RWPE1 (cell line): ENCODE measurements around the gene FHOD3.
A peak's percentile ranks its signal among the peaks of the same experiment; 100 is the strongest.

ENCODE experiments used
- CTCF ChIA-PET: fragments of 350-600 bp; sonication (Branson Sonifier 250); formaldehyde crosslinking; extraction: SDS; loops from one replicate; lab custom pipeline; 2021; lab: Yijun Ruan, JAX
- POLR2A ChIA-PET: fragments of 400-600 bp; formaldehyde crosslinking; extraction: SDS; loops from one replicate; lab custom pipeline; 2020; ENCODE audit warnings: antibody characterized with exemption; ENCODE audit not compliant: low non-redundant PET; lab: Yijun Ruan, JAX
- DNase-seq: peaks from one replicate; pipeline ENCODE4 v3.0.0; 2012; ENCODE audit warnings: low spot score
- H3K27ac ChIP-seq: fragments of 450-650 bp; 2 replicates; pipeline ENCODE4 v1.5.1; 2017
- CTCF ChIP-seq: fragments of 450-650 bp; conservative IDR thresholded peaks from 2 replicates; pipeline ENCODE4 v1.5.1; 2017; ENCODE audit warnings: low read depth, mild to moderate bottlenecking

FHOD3 gene

GRCh38 chr18:36297417-36298125, at the start of gene FHOD3:
Gene FHOD3 (plus strand): TSS chr18:36297713. CDS start chr18:36297836, 123 bp downstream.
- CTCF ChIA-PET: interaction anchor here (0.6 to 1.1 kb wide), 2 partner anchors 157 to 274 kb away, joined by 3 to 4 read pairs; no protein-coding TSS in a partner anchor
- POLR2A ChIA-PET: interaction anchor here (1.1 kb wide), 1 partner anchor 11 kb away, joined by 3 read pairs; no protein-coding TSS in a partner anchor
- peak; percentile 53 for DNase-seq
- H3K27ac ChIP-seq: peak within 1 kb of the TSS; percentile 76
- no peak for TF ChIP-seq CTCF

GRCh38 chr18:36249392-36249791, 48.1 kb upstream of the FHOD3 start:
- no peak overlapping the region for H3K27ac ChIP-seq
- ChIA-PET POLR2A (no interaction called here), CTCF (no interaction called here)
- DNase-seq: no peak
- TF ChIP-seq CTCF: no peak

- H3K27ac ChIP-seq: no peak overlapping the region
- DNase-seq: no peak
- ChIA-PET CTCF (no interaction called here), POLR2A (no interaction called here)
- TF ChIP-seq CTCF: no peak
Measured at GRCh38 chr18:36250827-36251226, 46.7 kb upstream of the FHOD3 start.

GRCh38 chr18:36255072-36255698, 42.3 kb upstream of the FHOD3 start:
- CTCF ChIA-PET: no interaction called here
- no peak for TF ChIP-seq CTCF
- POLR2A ChIA-PET: no interaction called here
- H3K27ac ChIP-seq: no peak overlapping the region
- no peak for DNase-seq

- no peak for DNase-seq
- POLR2A ChIA-PET: no interaction called here
- no peak overlapping the region for H3K27ac ChIP-seq
- no peak for TF ChIP-seq CTCF
- CTCF ChIA-PET: no interaction called here
Measured at GRCh38 chr18:36256094-36256493, 41.4 kb upstream of the FHOD3 start.

GRCh38 chr18:36262971-36263370, 34.5 kb upstream of the FHOD3 start:
- ChIA-PET CTCF (interaction anchor here (0.5 kb wide), 1 partner anchor 508 kb away, joined by 3 read pairs; no protein-coding TSS in a partner anchor), POLR2A (no interaction called here)
- DNase-seq: no peak
- no peak for TF ChIP-seq CTCF
- H3K27ac ChIP-seq: no peak overlapping the region
